Hypothalamus (tissue), 51 donors: ENCODE measurements around the gene PI16.
A peak's percentile ranks its signal among the peaks of the same experiment; 100 is the strongest.
"Not testable (repeated sequence)": the region's sequence is repeated elsewhere in the genome, so short reads cannot be mapped to it uniquely, and the experiment has no call there.

Source experiments
- DNase-seq, 51 donors: peaks; one replicate each; lab custom pipeline; 2025; lab: John Stamatoyannopoulos, UW

PI16 gene

GRCh38 chr6:36927691-36928546, 26.6 kb upstream of the PI16 start:
- DNase-seq = peak in 4 of 51 donors; percentile 13 to 25 (median 18)

- DNase-seq = no peak
Observed at GRCh38 chr6:36928547-36928918, 26.0 kb upstream of the PI16 start.

- DNase-seq = no peak
Observed at GRCh38 chr6:36929152-36929551, 25.4 kb upstream of the PI16 start.

- DNase-seq = no peak
Observed at GRCh38 chr6:36929607-36930006, 24.9 kb upstream of the PI16 start.

DNA sequence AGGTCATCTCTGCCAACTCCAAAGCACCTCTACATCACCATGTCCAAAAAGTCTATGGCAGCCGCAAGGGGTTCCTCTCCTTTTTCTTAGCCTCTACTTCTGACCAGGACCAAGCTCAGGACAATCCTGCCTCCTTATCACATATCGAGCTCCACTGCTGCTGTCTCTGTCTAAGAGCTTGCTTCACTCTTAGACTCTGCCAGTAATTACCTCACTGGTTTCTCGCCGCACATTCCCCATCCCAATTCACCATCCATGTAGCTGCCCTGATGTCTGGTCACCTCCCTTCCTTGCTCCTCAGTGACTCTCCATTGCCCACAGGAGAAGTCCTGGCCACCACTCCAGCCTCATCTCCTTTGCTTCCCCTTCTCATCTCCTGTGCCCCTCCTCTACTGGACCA, 24.1 kb upstream of the PI16 start:
- no peak for DNase-seq

DNA sequence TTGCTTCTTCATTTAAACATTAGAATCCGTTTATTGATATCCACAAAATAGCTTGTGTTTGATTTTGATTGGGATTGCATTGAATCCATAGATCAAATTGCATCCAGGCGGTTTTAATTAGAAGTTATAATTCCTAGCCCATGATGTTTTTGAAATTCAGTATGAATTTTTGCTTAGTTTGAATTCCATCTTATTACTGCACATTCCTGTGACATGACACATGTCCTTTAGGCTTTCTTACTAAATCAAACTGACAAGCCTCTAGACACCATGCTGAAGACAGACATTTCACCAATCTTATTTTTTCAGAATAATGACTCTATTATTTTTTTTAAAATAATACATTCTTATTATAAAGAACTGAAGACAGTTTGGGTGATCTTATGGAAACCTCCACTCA, 21.4 kb upstream of the PI16 start:
- no peak for DNase-seq

DNA sequence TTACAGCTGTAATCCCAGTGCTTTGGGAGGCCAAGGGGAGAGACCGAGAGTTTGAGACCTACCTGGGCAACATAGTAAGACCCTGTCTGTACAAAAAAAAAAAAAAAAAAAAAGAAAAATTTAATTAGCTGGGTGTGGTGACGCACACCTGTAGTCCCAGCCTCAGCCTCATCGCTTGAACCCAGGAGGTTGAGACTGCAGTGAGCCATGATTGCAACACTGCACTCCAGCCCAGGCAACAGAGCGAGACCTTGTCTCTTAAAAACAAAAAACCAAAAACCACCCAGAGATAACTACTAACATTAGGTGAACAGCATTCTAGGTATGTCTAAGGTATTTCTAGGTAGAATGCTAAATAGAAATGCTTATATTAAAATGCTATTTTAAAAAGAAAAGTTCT, 21.0 kb upstream of the PI16 start:
- DNase-seq = no peak

DNA sequence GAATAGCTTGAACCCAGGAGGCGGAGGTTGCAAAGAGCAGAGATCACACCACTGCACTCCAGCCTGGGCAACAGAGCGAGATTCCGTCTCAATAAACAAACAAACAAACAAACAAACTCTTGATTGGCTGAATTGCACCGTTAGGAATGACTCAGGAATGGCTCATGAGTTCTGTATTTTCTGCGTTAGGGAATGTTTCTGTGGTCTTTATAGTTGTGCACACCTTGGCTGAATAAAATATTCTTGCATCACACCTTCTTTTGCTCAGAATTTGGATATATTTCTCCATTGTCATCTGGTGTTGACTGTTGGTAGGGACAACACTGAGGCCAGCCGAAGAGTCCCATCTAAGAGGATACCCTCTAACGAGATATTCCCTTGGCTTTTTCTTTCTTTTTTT, 19.6 kb upstream of the PI16 start:
- no peak for DNase-seq

- DNase-seq = no peak
Observed at GRCh38 chr6:36936824-36937223, 17.7 kb upstream of the PI16 start.

DNA sequence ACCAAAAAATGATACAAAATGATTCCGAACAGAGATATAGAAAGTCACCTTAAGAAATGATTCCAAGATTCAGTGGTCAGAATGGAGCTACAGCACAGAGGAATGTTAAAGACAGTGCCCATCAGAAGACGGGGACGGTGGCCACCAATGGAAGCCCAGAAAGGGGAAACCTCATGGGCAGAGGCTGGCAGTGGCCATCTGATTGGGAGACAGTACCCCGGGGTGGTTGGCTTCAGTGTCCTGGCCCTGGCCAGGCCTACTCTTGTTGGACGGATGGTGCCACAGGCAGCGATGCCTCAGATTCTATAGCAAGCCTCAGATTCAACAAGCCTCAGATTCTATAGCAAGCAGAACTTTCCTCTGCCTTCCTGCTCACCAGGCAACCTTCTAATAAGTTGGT, 16.6 kb upstream of the PI16 start:
- DNase-seq = no peak

- DNase-seq = no peak
Observed at GRCh38 chr6:36938536-36938935, 16.0 kb upstream of the PI16 start.

- not testable (repeated sequence) for DNase-seq
Observed at GRCh38 chr6:36939005-36939404, 15.5 kb upstream of the PI16 start.

GRCh38 chr6:36940027-36940426, 14.5 kb upstream of the PI16 start:
- DNase-seq = no peak

DNA sequence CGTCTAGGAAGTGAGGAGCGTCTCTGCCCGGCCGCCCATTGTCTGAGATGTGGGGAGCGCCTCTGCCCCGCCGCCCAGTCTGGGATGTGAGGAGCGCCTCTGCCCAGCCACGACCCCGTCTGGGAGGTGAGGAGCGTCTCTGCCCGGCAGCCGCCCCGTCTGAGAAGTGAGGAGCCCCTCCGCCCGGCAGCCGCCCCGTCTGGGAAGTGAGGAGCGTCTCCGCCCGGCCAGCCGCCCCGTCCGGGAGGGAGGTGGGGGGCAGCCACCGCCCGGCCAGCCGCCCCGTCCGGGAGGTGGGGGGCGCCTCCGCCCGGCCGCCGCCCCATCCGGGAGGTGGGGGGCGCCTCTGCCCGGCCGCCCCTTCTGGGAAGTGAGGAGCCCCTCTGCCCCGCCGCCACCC, 13.0 kb upstream of the PI16 start:
- not testable (repeated sequence) for DNase-seq

- DNase-seq = not testable (repeated sequence)
Observed at GRCh38 chr6:36942329-36942728, 12.2 kb upstream of the PI16 start.

GRCh38 chr6:36944650-36945049, 9.9 kb upstream of the PI16 start:
- DNase-seq = peak in 1 of 51 donors; percentile 2

DNA sequence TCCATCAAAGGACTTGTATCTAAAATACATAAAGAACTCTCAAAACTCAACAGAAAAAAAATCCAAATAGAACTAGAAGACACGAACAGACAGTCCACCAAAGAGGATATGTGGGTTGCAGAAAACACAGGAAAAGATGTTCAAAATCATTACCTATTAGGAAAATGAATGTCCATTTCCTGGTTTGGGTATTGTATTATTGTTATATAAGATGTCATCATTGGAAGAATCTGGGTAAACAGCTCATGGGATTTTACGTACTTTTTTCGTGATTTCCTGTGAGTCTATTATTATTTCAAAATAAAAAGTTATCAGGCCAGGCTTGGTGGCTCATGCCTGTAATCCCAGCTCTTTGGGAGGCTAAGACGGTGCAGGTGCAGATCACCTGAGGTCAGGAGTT, 9.2 kb upstream of the PI16 start:
- DNase-seq = no peak

DNA sequence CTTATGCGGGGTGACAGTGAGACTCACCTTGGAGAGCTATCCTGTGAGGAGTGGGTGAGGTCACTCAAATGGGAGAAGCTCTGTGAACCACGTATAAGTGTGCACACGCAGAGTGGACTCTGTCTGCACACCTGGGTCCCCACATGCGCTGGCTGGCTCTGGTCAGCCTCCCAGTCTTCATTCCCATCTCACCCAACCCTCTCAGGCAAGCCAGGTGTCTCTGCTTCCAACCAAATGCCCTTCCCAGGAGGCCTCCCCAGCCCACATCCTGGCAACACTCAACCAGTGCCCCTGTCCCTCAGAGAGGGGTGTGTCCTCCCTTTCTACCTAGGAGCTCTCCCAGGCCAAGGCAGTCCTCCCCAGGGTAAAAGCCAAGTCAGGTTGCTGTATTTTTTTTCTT, 8.0 kb upstream of the PI16 start:
- no peak for DNase-seq

DNA sequence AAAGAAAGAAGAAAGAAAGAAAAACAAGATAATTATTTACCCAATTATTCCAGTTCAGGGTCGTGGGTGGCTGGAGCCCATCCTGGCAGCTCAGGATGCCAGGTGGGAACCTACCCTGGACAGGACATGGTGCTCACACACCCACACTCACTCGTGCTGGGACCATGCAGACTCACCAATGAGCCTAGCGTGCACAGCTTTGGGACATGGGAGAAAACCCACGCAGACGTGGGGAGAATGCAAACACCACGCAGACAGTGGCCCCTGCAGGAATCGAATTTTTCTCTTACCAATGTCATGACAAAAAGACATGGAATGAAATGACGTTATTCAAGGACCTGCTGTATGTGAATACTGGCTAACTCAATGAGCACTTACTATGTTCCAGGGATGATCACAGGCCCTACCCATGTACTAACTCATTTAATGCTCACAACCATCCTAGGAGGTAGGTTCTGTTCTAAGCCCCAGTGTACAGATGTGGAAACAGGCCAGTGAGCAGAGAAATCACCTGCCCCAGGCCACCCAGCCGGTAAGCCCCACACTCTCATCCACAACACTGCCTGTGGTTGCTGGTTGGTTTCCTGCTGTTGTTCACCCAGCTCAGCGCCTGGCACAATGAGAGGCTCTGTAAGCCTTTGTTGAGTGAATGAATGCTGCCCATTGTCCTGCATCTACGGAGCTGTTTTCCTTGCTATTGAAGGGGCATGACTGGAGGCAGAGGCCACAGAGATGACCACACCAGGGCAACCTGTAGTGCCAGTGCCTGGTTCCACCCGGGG, 6.8 kb upstream of the PI16 start:
- DNase-seq = peak in 38 of 51 donors; percentile 25 to 93 (median 68)

DNA sequence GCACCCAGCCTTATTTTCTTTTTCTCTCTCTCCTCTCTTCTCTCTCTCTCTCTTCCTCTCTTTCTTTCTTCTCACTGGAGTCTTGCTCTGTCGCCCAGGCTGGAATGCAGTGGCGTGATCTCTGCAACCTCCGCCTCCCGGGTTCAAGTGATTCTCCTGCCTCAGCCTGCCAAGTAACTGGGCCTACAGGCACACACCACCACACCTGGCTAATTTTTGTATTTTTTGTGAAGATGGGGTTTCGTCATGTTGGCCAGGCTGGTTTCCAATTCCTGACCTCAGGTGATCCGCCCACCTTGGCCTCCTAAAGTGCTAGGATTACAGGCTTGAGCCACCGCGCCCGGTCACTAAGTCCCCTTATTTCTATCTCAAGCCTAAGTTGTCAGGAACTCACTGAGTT, 5.5 kb upstream of the PI16 start:
- DNase-seq = not testable (repeated sequence)

GRCh38 chr6:36949636-36950035, 4.9 kb upstream of the PI16 start:
- no peak for DNase-seq

GRCh38 chr6:36953931-36954261, 642 bp upstream of the PI16 start:
- no peak for DNase-seq
